ENCODE measurements around the gene ADGRD1.

The ADGRD1 gene

DNA sequence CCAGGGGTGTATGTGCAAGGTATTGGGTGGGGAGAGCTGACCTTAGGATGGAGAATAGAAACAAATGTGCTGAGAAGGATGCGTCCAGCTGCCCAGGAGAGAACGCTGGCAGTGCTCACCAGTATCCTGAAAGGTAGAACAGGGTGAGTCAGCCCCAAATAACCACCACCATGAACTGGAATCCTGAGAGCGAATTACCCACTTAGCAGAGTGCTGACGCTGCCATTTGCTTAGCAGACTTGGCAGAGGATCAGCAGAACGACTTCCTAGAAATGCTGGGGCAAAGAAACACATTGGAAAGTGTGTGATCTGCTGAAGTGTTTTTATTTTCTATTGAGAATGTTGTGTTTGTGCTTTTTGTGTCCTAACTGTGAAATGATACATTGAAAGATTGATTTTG lies 213.6 kb downstream of the ADGRD1 start (continued):
- TF ChIP-seq GLIS3 (CRISPR knock-in tag; IDR thresholded peaks at IDR 0.05) (no peak), ZFP3 (CRISPR knock-in tag; IDR thresholded peaks at IDR 0.05) (no peak)

DNA sequence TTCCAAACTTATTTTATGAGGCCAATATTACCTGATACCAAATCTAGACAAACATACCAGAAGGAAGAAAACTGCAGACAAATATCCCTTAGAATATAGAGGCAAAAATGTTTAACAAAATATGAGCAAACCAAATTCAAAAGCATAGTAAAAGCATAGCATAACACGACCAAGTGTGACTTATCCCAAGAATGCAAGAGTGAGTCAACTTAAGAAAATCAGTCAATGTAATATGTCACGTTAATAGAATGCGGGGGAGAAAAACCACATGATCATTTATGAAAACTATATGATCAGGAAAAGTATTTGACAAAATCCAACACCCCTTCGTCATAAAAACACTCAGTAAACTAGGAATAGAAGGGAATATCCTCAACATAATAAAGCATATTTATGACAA lies 217.3 kb downstream of the ADGRD1 start:
- TF ChIP-seq ZNF70 (CRISPR knock-in tag; IDR thresholded peaks at IDR 0.05) (no peak), RARB (CRISPR knock-in tag; IDR thresholded peaks at IDR 0.05) (no peak), ZNF8 (CRISPR knock-in tag; IDR thresholded peaks at IDR 0.05) (no peak), ESRRG (CRISPR knock-in tag; IDR thresholded peaks at IDR 0.05) (no peak), SNAI2 (CRISPR knock-in tag; IDR thresholded peaks at IDR 0.05) (no peak), TOX (CRISPR knock-in tag; IDR thresholded peaks at IDR 0.05; ENCODE audit: borderline replicate concordance) (no peak), CSDC2 (CRISPR knock-in tag; IDR thresholded peaks at IDR 0.05) (no peak)
- TF ChIP-seq, protein P1, sequence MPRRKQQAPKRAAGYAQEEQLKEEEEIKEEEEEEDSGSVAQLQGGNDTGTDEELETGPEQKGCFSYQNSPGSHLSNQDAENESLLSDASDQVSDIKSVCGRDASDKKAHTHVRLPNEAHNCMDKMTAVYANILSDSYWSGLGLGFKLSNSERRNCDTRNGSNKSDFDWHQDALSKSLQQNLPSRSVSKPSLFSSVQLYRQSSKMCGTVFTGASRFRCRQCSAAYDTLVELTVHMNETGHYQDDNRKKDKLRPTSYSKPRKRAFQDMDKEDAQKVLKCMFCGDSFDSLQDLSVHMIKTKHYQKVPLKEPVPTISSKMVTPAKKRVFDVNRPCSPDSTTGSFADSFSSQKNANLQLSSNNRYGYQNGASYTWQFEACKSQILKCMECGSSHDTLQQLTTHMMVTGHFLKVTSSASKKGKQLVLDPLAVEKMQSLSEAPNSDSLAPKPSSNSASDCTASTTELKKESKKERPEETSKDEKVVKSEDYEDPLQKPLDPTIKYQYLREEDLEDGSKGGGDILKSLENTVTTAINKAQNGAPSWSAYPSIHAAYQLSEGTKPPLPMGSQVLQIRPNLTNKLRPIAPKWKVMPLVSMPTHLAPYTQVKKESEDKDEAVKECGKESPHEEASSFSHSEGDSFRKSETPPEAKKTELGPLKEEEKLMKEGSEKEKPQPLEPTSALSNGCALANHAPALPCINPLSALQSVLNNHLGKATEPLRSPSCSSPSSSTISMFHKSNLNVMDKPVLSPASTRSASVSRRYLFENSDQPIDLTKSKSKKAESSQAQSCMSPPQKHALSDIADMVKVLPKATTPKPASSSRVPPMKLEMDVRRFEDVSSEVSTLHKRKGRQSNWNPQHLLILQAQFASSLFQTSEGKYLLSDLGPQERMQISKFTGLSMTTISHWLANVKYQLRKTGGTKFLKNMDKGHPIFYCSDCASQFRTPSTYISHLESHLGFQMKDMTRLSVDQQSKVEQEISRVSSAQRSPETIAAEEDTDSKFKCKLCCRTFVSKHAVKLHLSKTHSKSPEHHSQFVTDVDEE (CRISPR knock-in tag; IDR thresholded peaks at IDR 0.05), result no peak
- TF ChIP-seq, protein P2, sequence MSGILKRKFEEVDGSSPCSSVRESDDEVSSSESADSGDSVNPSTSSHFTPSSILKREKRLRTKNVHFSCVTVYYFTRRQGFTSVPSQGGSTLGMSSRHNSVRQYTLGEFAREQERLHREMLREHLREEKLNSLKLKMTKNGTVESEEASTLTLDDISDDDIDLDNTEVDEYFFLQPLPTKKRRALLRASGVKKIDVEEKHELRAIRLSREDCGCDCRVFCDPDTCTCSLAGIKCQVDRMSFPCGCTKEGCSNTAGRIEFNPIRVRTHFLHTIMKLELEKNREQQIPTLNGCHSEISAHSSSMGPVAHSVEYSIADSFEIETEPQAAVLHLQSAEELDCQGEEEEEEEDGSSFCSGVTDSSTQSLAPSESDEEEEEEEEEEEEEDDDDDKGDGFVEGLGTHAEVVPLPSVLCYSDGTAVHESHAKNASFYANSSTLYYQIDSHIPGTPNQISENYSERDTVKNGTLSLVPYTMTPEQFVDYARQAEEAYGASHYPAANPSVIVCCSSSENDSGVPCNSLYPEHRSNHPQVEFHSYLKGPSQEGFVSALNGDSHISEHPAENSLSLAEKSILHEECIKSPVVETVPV (CRISPR knock-in tag; IDR thresholded peaks at IDR 0.05), result no peak
- ATAC-seq, result no peak

DNA sequence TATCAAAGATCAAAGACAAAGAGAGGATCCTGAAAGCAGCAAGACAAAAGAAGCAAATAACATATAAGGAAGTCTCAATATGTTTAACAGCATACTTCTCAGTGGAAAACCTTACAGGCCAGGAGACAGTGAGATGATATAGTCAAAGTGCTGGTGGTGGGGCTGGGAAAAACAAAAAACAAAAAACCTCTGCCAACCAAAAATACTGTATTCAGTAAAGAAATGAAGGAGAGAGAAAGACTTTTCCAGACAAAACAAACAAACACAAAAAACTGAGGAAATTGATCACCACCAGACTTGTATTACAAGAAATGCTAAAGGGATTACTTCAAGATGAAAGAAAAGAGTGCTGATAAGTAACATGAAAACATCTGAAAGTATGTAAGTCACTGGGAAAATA lies 221.2 kb downstream of the ADGRD1 start:
- TF ChIP-seq, protein P2 (CRISPR knock-in tag; IDR thresholded peaks at IDR 0.05), result no peak
- no peak for TF ChIP-seq SNAI2 (CRISPR knock-in tag; IDR thresholded peaks at IDR 0.05)
- no peak for ATAC-seq

DNA sequence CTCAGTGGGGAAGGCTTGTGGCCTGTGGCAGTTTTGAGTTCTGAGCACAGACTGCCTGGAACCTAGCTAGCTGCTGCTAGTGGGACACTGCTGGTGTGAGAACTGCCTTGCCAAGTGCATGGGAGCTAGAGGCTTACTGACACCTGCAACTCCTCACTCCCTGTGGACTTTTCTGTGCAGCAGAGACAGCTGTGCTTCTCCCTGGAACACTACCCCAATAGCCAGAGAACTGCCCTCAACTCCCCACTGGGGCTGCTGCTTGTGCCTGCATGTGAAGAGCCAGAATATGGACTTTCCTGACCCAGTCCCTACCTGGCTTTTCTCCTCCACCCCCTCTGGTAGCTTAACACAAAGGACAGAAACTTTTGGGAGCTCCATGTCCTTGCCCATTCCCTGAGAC lies 222.6 kb downstream of the ADGRD1 start:
- no peak for TF ChIP-seq PPARA (CRISPR knock-in tag; IDR thresholded peaks at IDR 0.05; ENCODE audit: borderline replicate concordance)
- TF ChIP-seq, protein P3, sequence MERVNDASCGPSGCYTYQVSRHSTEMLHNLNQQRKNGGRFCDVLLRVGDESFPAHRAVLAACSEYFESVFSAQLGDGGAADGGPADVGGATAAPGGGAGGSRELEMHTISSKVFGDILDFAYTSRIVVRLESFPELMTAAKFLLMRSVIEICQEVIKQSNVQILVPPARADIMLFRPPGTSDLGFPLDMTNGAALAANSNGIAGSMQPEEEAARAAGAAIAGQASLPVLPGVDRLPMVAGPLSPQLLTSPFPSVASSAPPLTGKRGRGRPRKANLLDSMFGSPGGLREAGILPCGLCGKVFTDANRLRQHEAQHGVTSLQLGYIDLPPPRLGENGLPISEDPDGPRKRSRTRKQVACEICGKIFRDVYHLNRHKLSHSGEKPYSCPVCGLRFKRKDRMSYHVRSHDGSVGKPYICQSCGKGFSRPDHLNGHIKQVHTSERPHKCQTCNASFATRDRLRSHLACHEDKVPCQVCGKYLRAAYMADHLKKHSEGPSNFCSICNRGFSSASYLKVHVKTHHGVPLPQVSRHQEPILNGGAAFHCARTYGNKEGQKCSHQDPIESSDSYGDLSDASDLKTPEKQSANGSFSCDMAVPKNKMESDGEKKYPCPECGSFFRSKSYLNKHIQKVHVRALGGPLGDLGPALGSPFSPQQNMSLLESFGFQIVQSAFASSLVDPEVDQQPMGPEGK (CRISPR knock-in tag; IDR thresholded peaks at IDR 0.05; ENCODE audit: borderline replicate concordance), result no peak
- TF ChIP-seq ESRRG (CRISPR knock-in tag; IDR thresholded peaks at IDR 0.05), result no peak
- no peak for TF ChIP-seq ZNF565 (CRISPR knock-in tag; conservative IDR thresholded peaks at IDR 0.05; ENCODE audit: low read depth)
- ATAC-seq, result no peak

DNA sequence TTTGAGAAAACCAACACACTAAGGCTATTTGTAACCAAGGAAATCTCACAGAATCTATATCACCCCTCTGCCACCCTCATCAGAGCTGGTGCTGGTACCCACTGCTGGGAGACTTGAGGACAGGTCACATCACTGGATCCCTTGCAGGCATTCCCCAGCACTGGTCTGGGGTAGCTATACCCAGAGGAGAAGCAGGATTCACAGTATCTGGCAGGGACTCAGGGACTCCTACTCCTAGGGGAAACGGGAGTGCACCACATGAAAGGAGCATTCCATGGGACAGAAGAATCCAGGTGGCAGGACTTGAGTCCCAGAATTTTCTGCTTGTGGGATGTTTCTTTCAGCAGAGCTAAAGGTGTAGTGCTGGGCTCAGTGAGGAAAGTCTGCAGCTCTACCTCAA lies 223.2 kb downstream of the ADGRD1 start:
- ATAC-seq, result no peak
- TF ChIP-seq TCF4 (CRISPR knock-in tag; IDR thresholded peaks at IDR 0.05; ENCODE audit: borderline replicate concordance), result no peak
- no peak for TF ChIP-seq ZNF70 (CRISPR knock-in tag; IDR thresholded peaks at IDR 0.05)
- TF ChIP-seq OSR1 (CRISPR knock-in tag; IDR thresholded peaks at IDR 0.05), result no peak
- TF ChIP-seq, protein P2 (CRISPR knock-in tag; IDR thresholded peaks at IDR 0.05), result no peak
- TF ChIP-seq GLIS3 (CRISPR knock-in tag; IDR thresholded peaks at IDR 0.05), result no peak
- TF ChIP-seq TOX (CRISPR knock-in tag; IDR thresholded peaks at IDR 0.05; ENCODE audit: borderline replicate concordance), result no peak
- TF ChIP-seq, protein P1 (CRISPR knock-in tag; IDR thresholded peaks at IDR 0.05), result no peak
- no peak for TF ChIP-seq ZC3H10 (CRISPR knock-in tag; IDR thresholded peaks at IDR 0.05)
- TF ChIP-seq PPARA (CRISPR knock-in tag; IDR thresholded peaks at IDR 0.05; ENCODE audit: borderline replicate concordance), result no peak
- TF ChIP-seq, protein P3 (CRISPR knock-in tag; IDR thresholded peaks at IDR 0.05; ENCODE audit: borderline replicate concordance), result no peak
- TF ChIP-seq, protein P4, sequence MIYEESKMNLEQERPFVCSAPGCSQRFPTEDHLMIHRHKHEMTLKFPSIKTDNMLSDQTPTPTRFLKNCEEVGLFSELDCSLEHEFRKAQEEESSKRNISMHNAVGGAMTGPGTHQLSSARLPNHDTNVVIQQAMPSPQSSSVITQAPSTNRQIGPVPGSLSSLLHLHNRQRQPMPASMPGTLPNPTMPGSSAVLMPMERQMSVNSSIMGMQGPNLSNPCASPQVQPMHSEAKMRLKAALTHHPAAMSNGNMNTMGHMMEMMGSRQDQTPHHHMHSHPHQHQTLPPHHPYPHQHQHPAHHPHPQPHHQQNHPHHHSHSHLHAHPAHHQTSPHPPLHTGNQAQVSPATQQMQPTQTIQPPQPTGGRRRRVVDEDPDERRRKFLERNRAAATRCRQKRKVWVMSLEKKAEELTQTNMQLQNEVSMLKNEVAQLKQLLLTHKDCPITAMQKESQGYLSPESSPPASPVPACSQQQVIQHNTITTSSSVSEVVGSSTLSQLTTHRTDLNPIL (CRISPR knock-in tag; IDR thresholded peaks at IDR 0.05; ENCODE audit: low read depth), result no peak
